Tibial artery (tissue), 4 donors: ENCODE data around the gene ZFP37.
A peak's percentile ranks its signal among the peaks of the same experiment; 100 is the strongest.
"Not testable (repeated sequence)": the region's sequence is repeated elsewhere in the genome, so short reads cannot be mapped to it uniquely, and the experiment has no call there.

Experiments
- DNase-seq, 2 donors: peaks; one replicate each; pipeline ENCODE4 v3.0.0-alpha.2; 2019
- H3K27ac ChIP-seq, 2 donors: fragments of 200-600 bp; sonication (generic) in 1 of 2; 1 replicate in 1 of 2; 2 replicates in 1 of 2; pipeline ENCODE4 v1.5.1; 2018 to 2019; ENCODE audit warnings: mild to moderate bottlenecking in 1 of 2
- H3K27me3 ChIP-seq, 2 donors: fragments of 200-600 bp; sonication (generic) in 1 of 2; one replicate each; pipeline versions ENCODE4 v1.5.1 to v1.6.0; 2016 to 2019
- H3K36me3 ChIP-seq, 3 donors: fragments of 200-600 bp; sonication (generic) in 2 of 3; one replicate each; pipeline ENCODE4 v1.5.1; 2016 to 2019; ENCODE audit warnings: mild to moderate bottlenecking in 2 of 3
- H3K4me1 ChIP-seq, 4 donors: fragments of 200-600 bp; sonication (generic) in 2 of 4; 1 replicate in 3 of 4; 2 replicates in 1 of 4; pipeline ENCODE4 v1.5.1; 2016 to 2019
- H3K4me3 ChIP-seq, 2 donors: fragments of 200-600 bp; sonication (generic) in 1 of 2; 1 replicate in 1 of 2; 2 replicates in 1 of 2; pipeline ENCODE4 v1.5.1; 2018 to 2019; ENCODE audit warnings: mild to moderate bottlenecking in 2 of 2
- H3K9me3 ChIP-seq, 3 donors: fragments of 200-600 bp; sonication (generic) in 1 of 3; one replicate each; pipeline ENCODE4 v1.5.1; 2016 to 2019
- intact Hi-C: fragments of 100-400 bp; cut with DNase I; formaldehyde crosslinking; loops from one replicate; pipeline ENCODE4 v1.15.0; 2023; ENCODE audit warnings: low total_unique reads
- TF ChIP-seq, protein P1 (sequence below), 2 experiments: fragments of 200-600 bp in 1 of 2; fragments of 450-650 bp in 1 of 2; IDR thresholded peaks; one replicate each; pipeline ENCODE4 v1.5.1; 2017 to 2019; ENCODE audit warnings: antibody characterized with exemption in 2 of 2, mild to moderate bottlenecking in 1 of 2, moderate library complexity in 1 of 2

ZFP37 gene

DNA sequence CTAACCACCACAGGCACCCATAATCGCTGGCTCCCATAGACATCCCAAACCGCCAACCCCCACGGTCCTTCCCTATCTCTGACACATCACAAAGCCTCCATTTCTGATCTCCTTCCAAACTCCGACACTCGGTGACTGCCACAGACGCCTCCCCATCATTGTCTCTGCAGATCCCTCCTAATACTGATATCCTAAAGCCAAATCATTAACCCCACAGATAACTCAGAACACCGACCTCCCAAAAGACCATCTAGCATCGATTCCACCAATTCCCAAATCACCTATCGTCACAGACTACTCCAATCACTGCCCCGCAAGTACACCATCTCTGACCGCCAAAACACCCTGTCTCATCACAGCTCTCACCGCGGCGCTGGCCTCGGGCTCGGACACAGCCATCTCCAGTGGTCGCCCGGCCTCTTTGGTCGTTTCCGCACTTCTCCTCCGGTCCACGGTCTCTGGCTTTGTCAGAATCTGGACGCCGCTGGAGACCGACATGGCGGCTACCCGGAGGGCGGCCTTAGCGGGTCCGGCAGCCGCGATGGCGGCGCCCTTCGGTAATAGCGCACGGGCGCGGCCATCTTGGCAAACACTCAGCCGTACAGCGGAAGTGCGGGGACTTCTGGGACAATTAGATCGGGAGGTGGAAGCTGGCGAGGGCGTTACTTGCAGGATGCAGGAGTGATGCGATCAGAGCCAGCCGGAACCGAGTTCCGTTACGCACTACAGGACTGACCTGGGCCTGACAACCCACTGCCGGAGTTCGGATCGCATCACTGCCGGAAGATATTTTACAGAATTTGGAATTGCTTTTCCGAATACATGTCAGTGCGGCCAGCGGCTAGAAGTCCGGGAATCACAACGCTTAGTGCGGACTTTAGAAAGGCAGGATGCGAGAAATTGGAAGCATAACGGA lies at the start of gene ZFP37:
Gene ZFP37 (minus strand): TSS at position 534 of the 916 bp plus-strand sequence. CDS start 36 bp downstream, at position 498.
- intact Hi-C loops, result no loop called here

DNA sequence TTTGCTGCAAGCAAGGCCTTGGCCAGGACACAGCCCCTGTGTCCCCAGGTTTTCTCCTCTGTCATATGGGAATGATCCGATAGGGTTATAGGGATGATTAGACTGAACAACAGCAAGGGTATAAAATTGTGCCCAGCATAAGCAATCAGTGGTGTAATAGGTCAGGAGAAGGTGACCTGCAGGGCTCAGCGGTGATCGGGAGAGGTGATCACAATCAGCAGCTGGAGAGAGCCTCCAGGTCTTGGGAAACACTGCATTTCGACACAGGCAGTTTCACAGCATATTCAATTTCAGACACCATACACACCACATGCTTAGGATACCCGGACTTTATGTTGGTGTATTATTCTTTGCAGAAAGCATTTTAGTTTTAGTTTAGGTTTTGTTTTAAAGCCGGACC lies 48.8 kb upstream of the ZFP37 start:
- H3K4me3 ChIP-seq, H3K36me3 ChIP-seq, H3K9me3 ChIP-seq, intact Hi-C loops, H3K27me3 ChIP-seq, H3K4me1 ChIP-seq, DNase-seq, H3K27ac ChIP-seq: not testable (repeated sequence)

More for the DNA sequence above, at the start of gene ZFP37:
- Histone ChIP-seq H3K27ac (peak within 1 kb of the TSS; percentile 70 to 80), H3K9me3 (peaks cover 5 to 61% (median 38%) of the 10 kb centered on the region in 3 donors), H3K4me1 (peaks cover 0 to 9% (median 4%) of the 10 kb centered on the region in 4 donors), H3K27me3 (peaks cover 0 to 18% of the 10 kb centered on the region in 2 donors), H3K4me3 (peak within 1 kb of the TSS; percentile 67 to 82), H3K36me3 (peaks cover 7 to 25% (median 20%) of the 10 kb centered on the region in 3 donors)
- TF ChIP-seq, protein P1, sequence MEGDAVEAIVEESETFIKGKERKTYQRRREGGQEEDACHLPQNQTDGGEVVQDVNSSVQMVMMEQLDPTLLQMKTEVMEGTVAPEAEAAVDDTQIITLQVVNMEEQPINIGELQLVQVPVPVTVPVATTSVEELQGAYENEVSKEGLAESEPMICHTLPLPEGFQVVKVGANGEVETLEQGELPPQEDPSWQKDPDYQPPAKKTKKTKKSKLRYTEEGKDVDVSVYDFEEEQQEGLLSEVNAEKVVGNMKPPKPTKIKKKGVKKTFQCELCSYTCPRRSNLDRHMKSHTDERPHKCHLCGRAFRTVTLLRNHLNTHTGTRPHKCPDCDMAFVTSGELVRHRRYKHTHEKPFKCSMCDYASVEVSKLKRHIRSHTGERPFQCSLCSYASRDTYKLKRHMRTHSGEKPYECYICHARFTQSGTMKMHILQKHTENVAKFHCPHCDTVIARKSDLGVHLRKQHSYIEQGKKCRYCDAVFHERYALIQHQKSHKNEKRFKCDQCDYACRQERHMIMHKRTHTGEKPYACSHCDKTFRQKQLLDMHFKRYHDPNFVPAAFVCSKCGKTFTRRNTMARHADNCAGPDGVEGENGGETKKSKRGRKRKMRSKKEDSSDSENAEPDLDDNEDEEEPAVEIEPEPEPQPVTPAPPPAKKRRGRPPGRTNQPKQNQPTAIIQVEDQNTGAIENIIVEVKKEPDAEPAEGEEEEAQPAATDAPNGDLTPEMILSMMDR (IDR thresholded peaks at IDR 0.05), result no peak
- peak; percentile 96 for DNase-seq

DNA sequence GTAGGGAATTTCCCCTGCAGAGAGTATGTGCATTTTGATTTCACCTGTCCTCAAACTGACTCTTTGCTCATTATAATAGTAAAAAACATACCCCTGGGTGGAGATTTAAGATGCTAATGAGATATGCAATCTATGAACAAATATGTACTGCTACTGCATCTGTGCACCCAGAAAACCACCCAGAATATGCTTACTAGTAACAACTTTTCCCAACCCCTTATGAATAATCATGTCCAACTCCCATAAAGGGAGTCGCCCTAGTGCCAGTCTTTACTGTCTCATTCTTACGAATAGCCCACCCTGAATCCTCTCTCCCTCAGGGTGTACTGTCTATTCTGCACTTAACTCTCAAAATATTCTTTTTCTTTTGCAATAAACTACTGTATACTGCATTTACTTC lies 39.0 kb upstream of the ZFP37 start:
- Histone ChIP-seq H3K9me3 (peaks cover 0 to 5% (median 0%) of the 10 kb centered on the region in 3 donors), H3K36me3 (no peaks in the 10 kb centered on the region), H3K27ac (no peak overlapping the region), H3K4me1 (no peaks in the 10 kb centered on the region), H3K4me3 (no peak overlapping the region), H3K27me3 (peaks cover 0 to 71% of the 10 kb centered on the region in 2 donors)
- TF ChIP-seq, protein P1 (IDR thresholded peaks at IDR 0.05), result no peak
- no peak for DNase-seq
- intact Hi-C loops, result loop anchor here (10.0 kb wide), 1 partner anchor 161 kb away; no protein-coding TSS in a partner anchor

DNA sequence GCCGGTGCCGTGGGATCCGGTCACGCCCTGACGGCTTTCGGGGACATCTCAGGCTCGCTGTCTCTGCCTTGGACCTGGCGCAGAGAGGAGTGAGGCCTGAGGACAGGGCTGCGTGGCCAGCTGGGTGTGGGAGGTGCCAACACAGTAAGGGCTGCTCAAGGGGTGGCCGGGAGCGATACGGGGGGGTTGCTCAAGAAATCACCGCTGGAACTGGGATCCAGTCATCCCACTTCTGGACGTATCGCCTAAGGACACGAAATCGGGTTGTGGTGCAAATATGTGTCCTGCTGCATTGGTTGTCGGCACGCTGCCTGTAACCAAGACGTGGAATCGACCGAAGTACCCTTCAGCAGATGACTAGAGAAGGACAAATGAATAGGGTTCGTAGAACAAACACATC lies 33.4 kb upstream of the ZFP37 start:
- H3K4me1 ChIP-seq, H3K9me3 ChIP-seq, H3K36me3 ChIP-seq, H3K27ac ChIP-seq, H3K4me3 ChIP-seq, DNase-seq: not testable (repeated sequence)
- peaks cover 0 to 49% of the 10 kb centered on the region in 2 donors for H3K27me3 ChIP-seq
- intact Hi-C loops, result loop anchor here (10.0 kb wide), 1 partner anchor 155 kb away; no protein-coding TSS in a partner anchor

DNA sequence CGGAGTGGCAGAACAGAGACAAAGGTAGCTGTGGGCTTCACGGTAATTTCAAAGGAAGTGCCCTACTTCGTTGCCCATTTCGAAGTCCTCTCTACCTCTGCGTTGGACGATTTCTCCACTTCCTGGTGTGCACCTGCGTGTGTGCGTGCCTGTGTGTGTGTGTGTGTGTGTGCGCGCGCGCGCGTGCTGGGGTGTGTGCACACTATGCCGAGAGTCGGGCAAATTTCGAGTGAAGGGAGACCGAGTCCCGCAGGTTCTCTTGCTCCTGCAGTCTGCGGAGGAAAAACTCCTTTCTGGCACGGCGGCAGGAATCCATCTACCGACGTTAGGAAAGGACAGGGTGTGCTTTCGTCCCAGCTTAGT lies 32.6 kb upstream of the ZFP37 start:
- H3K27me3 ChIP-seq, result peaks cover 0 to 46% of the 10 kb centered on the region in 2 donors
- H3K27ac ChIP-seq, DNase-seq, H3K36me3 ChIP-seq, H3K4me3 ChIP-seq, H3K4me1 ChIP-seq, intact Hi-C loops, H3K9me3 ChIP-seq: not testable (repeated sequence)

DNA sequence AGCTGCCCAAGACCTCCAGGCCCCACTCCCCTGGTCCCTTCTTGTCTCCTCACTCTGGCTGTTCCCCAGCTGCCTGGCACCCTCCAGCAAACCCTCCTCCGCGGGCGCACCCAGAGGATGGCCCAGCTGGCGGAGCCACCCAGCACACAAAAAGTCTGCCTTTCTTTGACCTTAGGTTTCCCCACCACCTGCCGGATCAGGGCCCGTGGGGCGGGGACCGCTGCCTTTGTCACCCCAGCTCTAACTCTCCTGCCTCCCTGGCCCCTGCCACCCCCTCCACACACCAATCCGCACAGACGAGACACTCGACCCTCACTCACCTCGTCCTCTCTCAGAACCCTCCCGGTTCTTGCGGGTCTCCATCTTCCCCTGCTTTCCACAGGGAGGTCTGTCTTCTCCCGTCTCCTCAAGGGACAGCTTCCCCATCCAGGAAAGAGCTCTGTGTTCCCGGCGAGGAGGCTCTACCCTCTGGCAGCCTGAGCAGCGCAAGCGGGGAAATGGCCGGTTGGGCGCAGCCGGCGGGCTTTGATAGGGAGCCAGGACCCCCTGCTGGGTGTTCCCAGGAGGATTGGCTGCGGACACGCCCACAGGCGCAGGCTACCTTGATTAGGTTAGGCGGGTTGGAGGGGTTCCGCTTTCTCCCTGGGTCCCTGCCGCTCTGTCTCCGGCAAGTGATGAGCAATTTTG lies 32.1 kb upstream of the ZFP37 start:
- H3K27ac ChIP-seq, H3K36me3 ChIP-seq, H3K4me3 ChIP-seq, intact Hi-C loops, H3K9me3 ChIP-seq, DNase-seq, H3K4me1 ChIP-seq: not testable (repeated sequence)
- peaks cover 0 to 40% of the 10 kb centered on the region in 2 donors for H3K27me3 ChIP-seq

DNA sequence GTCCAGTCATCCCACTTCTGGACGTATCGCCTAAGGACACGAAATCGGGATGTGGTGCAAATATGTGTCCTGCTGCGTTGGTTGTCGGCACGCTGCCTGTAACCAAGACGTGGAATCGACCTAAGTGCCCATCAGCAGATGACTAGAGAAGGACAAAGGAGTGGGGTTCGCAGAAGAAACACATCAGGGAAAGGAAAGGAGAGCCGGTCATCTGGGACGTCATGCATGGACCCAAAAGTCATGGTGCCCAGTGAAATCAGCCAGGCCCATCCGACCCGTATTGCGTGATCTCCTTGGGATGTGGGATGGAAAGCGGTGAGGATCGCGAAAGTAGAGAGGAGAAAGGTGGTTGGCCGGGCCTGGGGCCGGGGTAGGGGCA lies 6.4 kb upstream of the ZFP37 start:
- H3K36me3 ChIP-seq, H3K27ac ChIP-seq, H3K4me3 ChIP-seq, H3K4me1 ChIP-seq, intact Hi-C loops: not testable (repeated sequence)
- H3K9me3 ChIP-seq, result peaks cover 0 to 26% (median 21%) of the 10 kb centered on the region in 3 donors
- peaks cover 0 to 31% of the 10 kb centered on the region in 2 donors for H3K27me3 ChIP-seq
- peak in 1 of 2 donors; percentile 77 for DNase-seq

DNA sequence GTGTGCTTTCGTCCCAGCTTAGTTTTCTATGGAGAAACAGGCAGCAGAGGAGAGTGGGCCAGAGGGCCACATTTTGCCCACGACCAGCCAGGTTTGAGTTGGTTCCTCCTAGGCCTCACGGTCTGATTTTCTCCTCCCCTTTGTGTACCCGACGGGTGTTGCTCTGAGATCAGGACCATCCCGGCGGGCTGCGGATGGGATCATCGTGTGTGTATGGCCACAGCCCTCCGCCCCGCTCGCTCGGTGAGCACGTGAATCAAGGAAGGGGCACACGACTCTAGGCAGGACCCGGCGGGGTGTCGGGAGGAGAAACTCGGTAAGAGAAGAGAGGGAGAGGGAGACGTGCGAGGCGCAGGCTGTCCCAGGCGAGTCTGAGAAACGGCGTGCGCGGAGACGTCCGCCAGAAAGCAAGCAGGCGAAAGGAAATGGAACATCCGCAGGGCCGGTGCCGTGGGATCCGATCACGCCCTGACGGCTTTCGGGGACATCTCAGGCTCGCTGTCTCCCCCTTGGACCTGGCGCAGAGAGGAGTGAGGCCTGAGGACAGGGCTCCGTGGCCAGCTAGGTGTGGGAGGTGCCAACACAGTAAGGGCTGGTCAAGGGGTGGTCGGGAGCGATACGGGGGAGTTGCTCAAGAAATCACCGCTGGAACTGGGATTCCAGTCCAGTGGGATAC lies 5.9 kb upstream of the ZFP37 start:
- intact Hi-C loops, H3K4me3 ChIP-seq, H3K4me1 ChIP-seq, H3K27ac ChIP-seq, H3K36me3 ChIP-seq: not testable (repeated sequence)
- Histone ChIP-seq H3K9me3 (peaks cover 0 to 31% (median 21%) of the 10 kb centered on the region in 3 donors), H3K27me3 (peaks cover 0 to 31% of the 10 kb centered on the region in 2 donors)
- peak in 1 of 2 donors; percentile 80 for DNase-seq

DNA sequence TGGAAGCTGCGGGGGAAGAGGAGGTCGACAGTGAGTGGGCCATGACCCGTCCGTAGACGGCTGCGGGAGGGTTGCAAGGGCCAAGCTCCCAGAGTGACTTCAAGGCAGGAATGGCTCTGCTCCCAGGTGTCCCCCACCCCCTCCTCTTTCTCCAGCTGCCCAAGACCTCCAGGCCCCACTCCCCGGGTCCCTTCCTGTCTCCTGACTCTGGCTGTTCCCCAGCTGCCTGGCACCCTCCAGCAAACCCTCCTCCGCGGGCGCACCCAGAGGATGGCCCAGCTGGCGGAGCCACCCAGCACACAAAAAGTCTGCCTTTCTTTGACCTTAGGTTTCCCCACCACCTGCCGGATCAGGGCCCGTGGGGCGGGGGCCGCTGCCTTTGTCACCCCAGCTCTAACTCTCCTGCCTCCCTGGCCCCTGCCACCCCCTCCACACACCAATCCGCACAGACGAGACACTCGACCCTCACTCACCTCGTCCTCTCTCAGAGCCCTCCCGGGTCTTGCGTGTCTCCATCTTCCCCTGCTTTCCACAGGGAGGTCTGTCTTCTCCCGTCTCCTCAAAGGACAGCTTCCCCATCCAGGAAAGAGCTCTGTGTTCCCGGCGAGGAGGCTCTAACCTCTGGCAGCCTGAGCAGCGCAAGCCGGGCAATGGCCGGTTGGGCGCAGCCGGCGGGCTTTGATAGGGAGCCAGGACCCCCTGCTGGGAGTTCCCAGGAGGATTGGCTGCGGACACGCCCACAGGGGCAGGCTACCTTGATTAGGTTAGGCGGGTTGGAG lies 4.7 kb upstream of the ZFP37 start:
- H3K4me3 ChIP-seq, H3K4me1 ChIP-seq, intact Hi-C loops, H3K27ac ChIP-seq, H3K36me3 ChIP-seq: not testable (repeated sequence)
- H3K9me3 ChIP-seq, result peaks cover 0 to 33% (median 21%) of the 10 kb centered on the region in 3 donors
- peak in 1 of 2 donors; percentile 85 for DNase-seq
- peaks cover 0 to 31% of the 10 kb centered on the region in 2 donors for H3K27me3 ChIP-seq

DNA sequence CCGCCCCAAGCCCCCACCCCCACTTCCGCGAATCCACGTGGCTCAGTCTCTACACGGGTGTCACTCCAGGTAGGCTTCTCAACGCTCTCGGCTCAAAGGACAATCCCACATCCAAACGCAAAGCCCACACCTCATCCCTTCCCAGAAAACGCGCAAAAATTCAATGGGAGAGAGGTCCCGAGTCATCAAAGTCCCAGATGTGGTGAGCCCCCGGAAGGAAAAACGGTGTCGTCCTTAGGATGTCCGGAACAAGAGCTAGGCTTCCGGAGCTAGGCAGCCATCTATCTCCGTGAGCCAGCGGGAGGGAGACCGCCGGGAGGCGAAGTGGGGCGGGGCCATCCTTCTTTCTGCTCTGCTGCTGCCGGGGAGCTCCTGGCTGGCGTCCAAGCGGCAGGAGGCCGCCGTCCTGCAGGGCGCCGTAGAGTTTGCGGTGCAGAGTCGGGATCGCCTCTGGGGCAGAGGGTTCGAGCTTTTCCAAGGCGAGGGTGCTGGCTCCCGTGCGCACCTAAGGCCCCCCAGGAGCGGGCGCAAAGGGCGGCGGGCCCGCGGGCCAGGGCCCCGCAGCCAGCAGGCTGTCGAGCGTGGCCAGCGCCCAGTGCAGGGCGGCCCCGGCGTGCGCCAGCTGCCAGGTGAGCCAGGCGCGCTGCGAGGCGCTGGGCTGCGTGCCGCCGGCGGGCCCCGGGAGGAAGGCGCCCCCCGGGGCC lies 3.2 kb upstream of the ZFP37 start:
- H3K4me1 ChIP-seq, H3K27ac ChIP-seq, H3K4me3 ChIP-seq, intact Hi-C loops, H3K36me3 ChIP-seq: not testable (repeated sequence)
- peak in 1 of 2 donors; percentile 69 for DNase-seq
- peaks cover 0 to 31% of the 10 kb centered on the region in 2 donors for H3K27me3 ChIP-seq
- peaks cover 0 to 39% (median 21%) of the 10 kb centered on the region in 3 donors for H3K9me3 ChIP-seq
